Embryonic facial prominence (tissue), 1 donor: ENCODE measurements around the gene SDK1.
"Not testable (repeated sequence)": the region's sequence is repeated elsewhere in the genome, so short reads cannot be mapped to it uniquely, and the experiment has no call there.

Experiments
- DNase-seq: peaks from one replicate; pipeline ENCODE4 v3.0.0-alpha.2; 2016; ENCODE audit errors: extremely low spot score

The SDK1 gene

DNA sequence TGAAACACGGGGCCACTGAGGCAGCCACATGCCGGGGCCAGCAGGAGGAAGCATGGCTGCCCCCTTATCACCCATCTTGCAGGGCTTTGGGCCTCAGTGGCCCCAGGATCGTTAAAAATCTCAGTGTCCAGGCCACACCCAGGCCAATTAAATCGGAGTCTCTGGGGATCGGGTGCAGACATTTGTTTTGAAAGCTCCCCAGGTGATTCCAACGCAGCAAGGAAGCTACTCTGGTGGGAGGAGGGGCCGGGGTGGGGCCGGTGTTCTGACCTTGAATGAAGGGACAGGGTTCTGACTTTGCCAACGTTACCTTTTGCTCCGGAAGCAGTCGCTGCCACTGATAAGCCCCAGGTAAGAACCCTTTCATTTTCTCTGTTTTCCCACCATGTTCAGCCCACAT lies 968.7 kb downstream of the SDK1 start:
- DNase-seq: no peak

DNA sequence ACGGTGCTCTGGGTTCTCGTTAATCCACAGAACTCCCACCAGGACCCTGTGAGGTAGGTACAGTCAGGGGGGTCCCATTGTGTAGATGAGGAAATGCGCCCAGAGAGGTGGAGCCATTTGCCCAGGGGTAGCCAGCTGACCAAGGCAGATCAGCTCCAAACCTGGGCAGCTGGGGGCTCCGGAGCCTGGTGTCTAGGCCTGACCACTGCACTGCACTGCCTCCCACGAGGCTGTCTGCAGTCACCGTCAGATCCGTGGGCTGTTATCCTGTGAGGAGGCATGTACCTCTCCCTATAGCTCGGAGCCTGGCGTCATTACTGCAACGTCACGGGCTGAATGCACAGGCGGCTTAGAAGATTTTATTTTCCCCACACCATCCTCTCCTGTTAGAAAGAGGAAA lies 969.2 kb downstream of the SDK1 start:
- DNase-seq: no peak

- DNase-seq: no peak
Measured at GRCh38 chr7:4270941-4271715, 970.1 kb downstream of the SDK1 start.

- DNase-seq: no peak
Measured at GRCh38 chr7:4271716-4272015, 970.6 kb downstream of the SDK1 start.

GRCh38 chr7:4272141-4272540 lies 971.1 kb downstream of the SDK1 start:
- DNase-seq: no peak

DNA sequence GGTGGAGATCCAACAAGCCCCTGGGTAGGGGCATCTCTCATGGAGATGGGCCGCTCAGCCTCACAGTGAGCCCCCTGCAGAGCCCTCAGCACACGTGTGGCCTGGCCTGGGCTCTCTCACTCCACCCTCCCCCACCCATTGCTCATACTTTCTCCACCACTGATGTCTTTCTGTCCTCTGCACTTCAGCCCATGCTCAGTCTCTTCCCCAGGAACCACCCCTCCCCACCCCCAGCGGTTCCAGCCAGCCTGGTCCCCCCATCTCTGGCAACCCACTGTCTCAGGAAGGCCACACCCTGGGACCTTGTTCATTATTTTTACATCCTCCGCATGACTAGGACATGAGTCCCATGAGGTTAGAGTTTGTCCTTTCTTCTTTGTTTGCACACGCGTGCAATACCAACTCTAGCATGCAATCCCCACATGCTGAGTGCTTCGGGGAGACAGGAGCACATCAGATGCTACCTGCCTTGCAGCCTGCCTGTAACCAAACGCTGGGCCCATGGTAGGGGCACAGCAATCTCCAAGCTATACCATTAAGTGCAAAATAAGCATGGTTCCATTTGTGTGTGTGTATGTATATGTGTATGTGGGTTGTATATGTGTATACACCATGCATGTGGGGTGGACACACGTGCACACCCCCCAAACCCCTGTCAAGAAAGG lies 972.6 kb downstream of the SDK1 start:
- no peak for DNase-seq

GRCh38 chr7:4274286-4274685 lies 973.2 kb downstream of the SDK1 start:
- no peak for DNase-seq

- DNase-seq: no peak
Measured at GRCh38 chr7:4277936-4278335, 976.9 kb downstream of the SDK1 start.

DNA sequence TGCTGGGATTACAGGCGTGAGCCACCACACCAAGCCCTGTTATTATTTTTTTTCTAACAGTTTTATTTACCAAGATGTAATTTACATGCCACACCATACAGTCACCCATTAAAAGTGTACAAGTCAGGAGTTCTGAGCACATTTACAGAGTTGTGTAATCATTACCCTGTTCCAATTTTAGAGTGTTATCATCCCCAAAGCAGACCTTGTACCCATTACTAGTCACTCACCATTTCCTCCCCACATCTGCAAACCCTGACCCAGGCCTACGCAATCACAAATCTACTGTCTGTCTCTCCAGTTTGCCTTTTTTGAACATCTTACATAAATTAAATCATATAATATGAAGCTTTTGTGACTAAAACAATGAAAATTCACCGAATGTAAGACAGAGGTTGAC lies 978.2 kb downstream of the SDK1 start:
- no peak for DNase-seq

DNA sequence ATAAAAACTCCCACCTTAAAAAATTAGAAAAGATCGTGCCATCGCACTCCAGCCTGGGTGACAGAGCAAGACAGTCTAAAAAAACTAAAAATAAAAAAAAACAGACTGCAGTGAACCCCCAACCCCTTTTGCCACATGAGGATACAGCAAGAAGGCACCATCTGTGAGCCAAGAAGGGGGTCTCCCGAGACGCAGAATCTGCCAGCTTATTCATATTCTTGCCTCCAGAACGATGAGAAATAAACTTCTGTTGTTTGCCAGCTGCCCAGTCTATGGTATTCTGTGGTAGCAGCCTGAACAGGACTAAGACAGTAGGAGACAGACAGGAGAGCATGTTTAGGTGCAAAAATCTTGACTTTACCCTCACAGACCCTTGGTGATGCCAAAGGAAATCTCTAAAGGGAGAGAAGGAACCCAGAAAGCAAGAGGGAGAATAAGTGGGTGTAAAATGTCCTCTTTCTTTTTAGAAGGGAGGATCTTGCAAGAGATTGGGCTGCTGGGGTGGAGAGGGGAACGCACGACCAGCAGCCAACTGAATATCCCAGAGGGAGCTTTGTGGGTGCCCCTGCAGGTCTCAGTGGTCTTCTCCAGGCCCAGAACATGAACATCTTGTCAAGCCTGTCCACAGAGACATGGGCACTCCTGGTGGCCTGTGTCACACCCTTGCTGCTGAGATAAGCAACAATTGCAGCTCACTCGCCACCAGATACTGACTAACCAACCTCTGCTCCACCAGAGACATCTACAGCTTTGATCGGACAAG lies 980.4 kb downstream of the SDK1 start:
- DNase-seq: no peak

DNA sequence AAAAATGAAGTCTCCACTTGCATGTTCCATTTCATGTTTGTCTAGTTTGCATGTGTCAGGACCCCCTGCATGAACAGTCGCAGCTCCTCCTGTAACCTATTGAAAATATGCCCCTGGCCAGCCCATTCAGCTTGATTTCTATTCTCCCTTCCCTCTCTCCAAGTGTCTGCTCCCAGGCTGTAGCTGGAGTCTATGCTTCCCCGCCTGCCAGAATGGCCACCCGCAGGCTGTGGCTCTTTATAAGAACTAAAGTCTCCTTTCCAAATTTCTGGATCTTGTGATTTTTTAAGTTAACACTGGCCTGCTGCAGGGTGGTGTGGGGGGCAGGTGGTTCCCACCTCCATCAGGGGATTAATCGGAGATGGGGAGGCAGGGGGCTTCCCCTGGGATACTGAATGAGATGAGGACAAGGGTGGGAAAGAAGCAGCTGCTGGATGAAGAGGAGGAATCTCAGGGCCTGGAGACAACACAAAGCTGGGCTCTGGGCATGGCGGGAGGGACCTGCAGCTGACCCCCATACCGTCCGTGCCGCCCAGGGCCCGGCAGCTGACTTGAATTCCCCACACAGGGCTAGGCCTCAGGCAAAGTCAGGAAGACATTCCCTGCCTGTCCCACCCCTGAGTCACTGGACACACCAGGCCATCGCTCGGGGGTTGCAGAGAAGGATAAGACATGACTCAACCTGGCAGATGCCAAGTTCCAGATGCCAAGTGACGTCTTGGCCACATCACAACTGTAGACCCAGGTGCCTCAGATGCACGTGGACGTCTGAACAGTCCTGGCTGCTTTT lies 981.6 kb downstream of the SDK1 start:
- no peak for DNase-seq

GRCh38 chr7:4286351-4286750 lies 985.3 kb downstream of the SDK1 start:
- DNase-seq: no peak

DNA sequence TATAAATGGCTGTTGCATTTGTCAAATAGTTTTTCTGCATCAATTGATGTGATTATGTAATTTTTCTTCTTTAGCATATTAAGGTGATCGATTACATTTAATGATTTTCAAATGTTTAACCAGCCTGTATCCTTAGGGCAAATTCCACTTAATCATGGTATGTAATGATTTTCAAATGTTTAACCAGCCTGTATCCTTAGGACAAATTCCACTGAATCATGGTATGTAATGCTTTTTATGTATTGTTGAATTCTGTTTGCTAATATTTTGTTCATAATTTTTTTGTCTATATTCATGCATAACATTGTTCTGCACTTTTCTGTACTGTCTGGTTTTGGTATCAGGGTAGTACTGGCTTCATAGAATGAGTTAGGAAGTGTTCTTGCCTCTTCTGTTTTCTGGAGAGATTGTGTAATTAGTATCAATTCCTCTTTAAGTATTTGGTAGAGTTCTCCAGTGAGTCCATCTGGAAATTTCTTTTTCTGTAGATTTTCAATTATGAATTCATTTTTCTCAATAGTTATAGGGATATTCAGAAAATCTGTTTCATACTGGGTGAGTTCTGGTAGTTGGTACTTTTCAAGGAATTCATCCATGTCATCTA lies 987.8 kb downstream of the SDK1 start:
- no peak for DNase-seq

DNA sequence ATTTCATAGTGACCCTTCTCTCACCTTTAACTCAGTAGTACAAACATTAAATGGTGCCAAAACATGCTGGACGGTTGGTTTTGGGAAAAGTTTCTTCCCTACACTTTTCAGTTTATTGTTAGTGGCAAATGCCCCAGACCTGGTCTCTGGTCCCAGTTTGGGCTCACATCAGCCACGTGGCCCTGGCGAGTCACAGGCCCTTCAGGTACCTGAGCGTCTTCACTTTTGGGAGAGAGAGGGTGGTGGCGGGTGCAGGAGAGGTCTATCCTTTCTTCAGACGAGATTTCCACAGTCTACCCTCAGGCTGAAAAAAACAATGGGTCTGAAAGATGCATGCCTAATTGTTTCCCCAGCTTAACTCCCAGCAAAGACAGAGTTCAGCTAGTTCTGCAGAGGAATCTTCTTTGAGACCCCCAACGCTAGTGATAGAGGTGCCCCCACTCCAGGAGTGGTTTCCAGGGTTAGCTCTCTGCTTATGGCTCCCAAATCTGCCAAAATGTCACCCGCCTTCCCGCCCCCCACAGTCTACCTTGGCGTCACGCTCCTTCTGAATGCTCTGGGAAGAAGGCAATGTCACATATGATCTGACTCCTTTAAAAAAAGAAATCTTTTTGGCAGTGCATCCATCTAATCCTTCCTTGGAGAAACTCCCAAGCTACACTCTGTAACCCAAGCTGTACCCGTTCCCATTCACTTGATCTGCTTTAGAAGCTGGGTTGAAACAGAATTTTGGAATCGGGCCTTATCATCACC lies 996.3 kb downstream of the SDK1 start:
- no peak for DNase-seq

DNA sequence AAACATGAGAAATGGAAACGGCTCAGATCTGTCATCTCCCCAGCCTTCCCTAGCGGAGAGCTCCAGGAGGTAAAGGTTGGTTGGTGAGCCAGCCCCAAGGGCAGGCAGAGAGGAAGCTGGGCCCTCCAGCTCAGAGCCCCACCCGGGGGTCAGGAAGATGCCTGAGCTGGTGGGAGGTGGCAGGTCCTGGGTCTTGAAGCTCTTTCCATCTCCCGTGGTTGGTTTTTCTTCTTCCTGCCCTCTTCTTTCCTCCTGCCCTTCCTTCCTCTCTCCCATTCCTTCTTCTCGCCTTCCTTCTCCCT lies 996.8 kb downstream of the SDK1 start:
- no peak for DNase-seq

DNA sequence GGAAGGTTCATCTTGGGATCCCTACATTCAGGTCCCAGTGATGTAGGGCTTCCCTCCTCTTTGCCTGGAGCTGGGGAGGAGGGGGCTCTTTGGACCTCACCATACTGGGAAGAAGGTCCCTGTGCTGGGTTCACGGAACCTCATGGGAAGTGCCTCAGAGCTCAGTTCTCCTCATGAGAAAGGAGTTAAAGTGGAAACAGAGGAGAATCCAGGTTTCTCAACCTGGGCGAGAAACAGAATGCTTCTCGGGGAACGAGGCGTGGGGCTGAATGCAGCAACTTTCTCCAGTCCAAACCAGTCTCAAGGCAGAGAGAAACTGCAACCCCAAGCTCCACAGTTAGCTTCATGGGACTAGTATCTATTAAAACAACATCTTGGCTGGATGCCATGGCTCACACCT lies 998.4 kb downstream of the SDK1 start:
- DNase-seq: no peak

DNA sequence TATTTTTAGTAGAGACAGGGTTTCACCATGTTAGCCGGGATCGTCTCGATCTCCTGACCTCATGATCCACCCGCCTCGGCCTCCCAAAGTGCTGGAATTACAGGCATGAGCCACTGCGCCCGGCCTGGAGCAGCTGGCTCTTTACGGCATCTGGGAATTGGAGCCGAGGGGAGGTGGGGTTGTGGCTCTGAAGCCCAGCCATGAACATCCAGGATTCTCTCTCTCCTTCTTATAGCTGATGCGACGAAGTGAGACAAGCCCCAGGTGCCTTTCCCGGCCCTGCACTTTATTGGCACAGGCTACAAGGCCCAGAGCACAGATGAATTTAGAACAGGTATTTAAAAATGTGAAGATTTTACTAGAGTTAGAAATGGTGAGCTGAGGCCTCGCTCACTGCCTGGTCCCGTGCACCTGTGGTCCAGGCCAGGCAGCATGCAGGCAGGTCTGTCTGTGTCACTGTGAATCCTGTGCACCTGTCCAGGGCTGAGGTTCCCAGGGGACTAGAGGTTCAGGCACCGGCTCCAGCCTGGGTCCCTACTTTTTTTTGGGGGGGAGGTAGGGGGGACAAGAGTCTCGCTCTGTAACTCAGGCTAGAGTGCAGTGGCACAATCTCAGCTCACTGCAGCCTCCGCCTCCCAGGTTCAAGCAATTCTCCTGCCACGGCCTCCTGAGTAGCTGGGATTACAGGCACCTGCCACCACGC lies 1001.3 kb downstream of the SDK1 start:
- DNase-seq: no peak

DNA sequence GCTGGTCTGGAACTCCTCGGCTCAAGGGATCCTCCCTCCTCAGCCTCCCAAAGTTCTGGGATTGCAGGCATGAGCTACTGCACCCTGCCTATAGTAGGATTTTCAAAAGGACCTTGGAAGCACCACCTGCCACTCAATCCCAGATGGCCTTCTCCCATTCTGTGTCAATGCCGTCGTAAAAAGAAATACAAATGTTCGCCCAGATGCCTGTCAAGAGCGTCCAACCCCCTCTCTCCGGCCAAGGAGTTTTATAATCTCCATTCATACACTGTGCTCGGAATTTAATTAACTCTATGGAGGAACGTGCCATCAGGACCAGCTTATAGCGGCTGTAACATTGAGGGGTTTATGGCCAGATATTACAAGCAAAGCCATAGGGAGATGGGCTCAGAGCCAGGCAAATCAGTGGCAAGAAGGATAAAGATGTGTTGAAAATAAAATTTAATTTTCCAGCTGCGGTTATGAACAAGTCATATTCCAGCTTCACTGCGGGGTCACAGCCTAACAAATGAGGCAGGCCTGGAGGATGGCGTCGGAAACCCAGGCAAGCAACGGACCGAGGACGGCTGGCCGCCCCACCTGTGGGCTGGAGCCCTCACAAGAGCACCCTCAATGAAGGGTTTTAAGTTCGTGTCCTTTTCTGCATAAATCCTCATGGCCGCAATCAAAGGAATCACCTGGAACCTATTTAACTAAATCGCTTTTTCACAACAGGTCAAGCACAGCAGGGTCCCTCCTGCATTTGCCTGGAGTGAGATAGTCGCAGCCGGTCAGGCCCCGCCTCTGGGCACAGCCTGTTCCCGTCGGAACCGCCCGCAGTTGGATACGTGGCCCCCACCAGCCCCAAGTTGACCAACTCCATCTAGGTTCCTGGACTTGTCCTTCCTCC lies 1006.5 kb downstream of the SDK1 start:
- no peak for DNase-seq

GRCh38 chr7:4308205-4308590 lies 1007.1 kb downstream of the SDK1 start:
- DNase-seq: no peak

DNA sequence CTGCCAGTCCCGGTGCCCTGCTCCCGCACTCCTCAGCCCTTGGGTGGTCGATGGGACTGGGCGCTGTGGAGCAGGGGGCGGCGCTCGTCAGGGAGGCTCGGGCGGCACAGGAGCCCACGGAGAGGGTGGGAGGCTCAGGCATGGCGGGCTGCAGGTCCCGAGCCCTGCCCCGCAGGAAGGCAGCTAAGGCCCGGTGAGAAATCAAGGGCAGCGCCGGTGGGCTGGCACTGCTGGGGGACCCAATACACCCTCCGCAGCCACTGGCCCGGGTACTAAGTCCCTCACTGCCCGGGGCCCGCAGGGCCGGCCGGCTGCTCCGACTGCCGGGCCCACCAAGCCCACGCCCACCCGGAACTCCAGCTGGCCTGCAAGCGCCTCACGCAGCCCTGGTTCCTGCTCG lies 1012.9 kb downstream of the SDK1 start:
- DNase-seq: not testable (repeated sequence)
